Calu3 (cell line): Measurements from ENCODE around the gene LMO1. TPM values are rescaled to one million over a fixed set of nuclear protein-coding genes. Genes with fewer than 3 reads are reported as not detected.

Experiments used
- BruUV-seq: library from RNA; stranded (reverse); fragments of 400-500 nt; replicated peaks from 2 replicates; lab custom pipeline; 2021; lab: Mats Ljungman, UMichigan
- CTCF ChIA-PET: fragments of 300-600 bp; sonication (Branson Sonifier 250); formaldehyde crosslinking; loops from one replicate; lab custom pipeline; 2022; ENCODE audit warnings: antibody characterized with exemption; lab: Charles Lee
- DNase-seq: peaks from one replicate; pipeline ENCODE4 v3.0.0; 2022
- H3K27ac Mint-ChIP-seq: one replicate; pipeline ENCODE4 v1.8.0; 2022; ENCODE audit warnings: mixed read lengths; ENCODE audit not compliant: unreplicated experiment
- H3K27me3 Mint-ChIP-seq: one replicate; pipeline ENCODE4 v1.8.0; 2022; ENCODE audit warnings: mixed read lengths; ENCODE audit not compliant: unreplicated experiment
- H3K36me3 Mint-ChIP-seq: one replicate; pipeline ENCODE4 v1.8.0; 2022; ENCODE audit warnings: mild to moderate bottlenecking, moderate library complexity, mixed read lengths; ENCODE audit not compliant: insufficient read depth, unreplicated experiment
- H3K4me1 Mint-ChIP-seq: one replicate; pipeline ENCODE4 v1.8.0; 2022; ENCODE audit warnings: mild to moderate bottlenecking, low read depth, mixed read lengths; ENCODE audit not compliant: unreplicated experiment
- H3K4me3 Mint-ChIP-seq: one replicate; pipeline ENCODE4 v1.8.0; 2022; ENCODE audit warnings: mild to moderate bottlenecking, low read depth, moderate library complexity, mixed read lengths; ENCODE audit not compliant: unreplicated experiment
- H3K9me3 Mint-ChIP-seq: one replicate; pipeline ENCODE4 v1.8.0; 2022; ENCODE audit warnings: low read depth, mixed read lengths; ENCODE audit not compliant: unreplicated experiment
- CTCF ChIP-seq: fragments of 200-600 bp; IDR thresholded peaks from one replicate; pipeline ENCODE4 v1.8.0; 2022; ENCODE audit warnings: antibody characterized with exemption; ENCODE audit not compliant: unreplicated experiment
- intact Hi-C: fragments of 100-400 bp; cut with micrococcal nuclease; formaldehyde crosslinking; loops from one replicate; pipeline ENCODE4 v1.10.0; 2022; ENCODE audit not compliant: unreplicated experiment
- total RNA-seq: library from RNA; stranded (reverse); gene quantifications from 2 replicates; pipeline ENCODE4 v1.2.3, GENCODE V29; 2022

The LMO1 gene
- total RNA-seq, 1 experiment from 2014 or later: not detected

GRCh38 chr11:8287703-8288102 is 24.0 kb upstream of the LMO1 start:
- no TSS peak for BruUV-seq
- no peaks in the 10 kb centered on the region for H3K9me3 Mint-ChIP-seq
- no peak for TF ChIP-seq CTCF
- DNase-seq: no peak
- CTCF ChIA-PET: no interaction called here
- H3K27ac Mint-ChIP-seq: no peak overlapping the region
- no peak overlapping the region for H3K4me3 Mint-ChIP-seq
- H3K36me3 Mint-ChIP-seq: no peaks in the 10 kb centered on the region
- peaks cover 57% of the 10 kb centered on the region for H3K27me3 Mint-ChIP-seq
- H3K4me1 Mint-ChIP-seq: no peaks in the 10 kb centered on the region
- intact Hi-C loops: no loop called here

GRCh38 chr11:8287297-8287696 is 23.6 kb upstream of the LMO1 start:
- no peaks in the 10 kb centered on the region for H3K9me3 Mint-ChIP-seq
- no peaks in the 10 kb centered on the region for H3K36me3 Mint-ChIP-seq
- H3K4me3 Mint-ChIP-seq: no peak overlapping the region
- CTCF ChIA-PET: interaction anchor here (1.0 kb wide), 1 partner anchor 9 kb away, joined by 4 read pairs; no protein-coding TSS in a partner anchor
- no TSS peak for BruUV-seq
- intact Hi-C loops: no loop called here
- no peak overlapping the region for H3K27ac Mint-ChIP-seq
- no peak for DNase-seq
- no peaks in the 10 kb centered on the region for H3K4me1 Mint-ChIP-seq
- H3K27me3 Mint-ChIP-seq: peaks cover 57% of the 10 kb centered on the region
- TF ChIP-seq CTCF: no peak

- H3K36me3 Mint-ChIP-seq: no peaks in the 10 kb centered on the region
- no peak overlapping the region for H3K27ac Mint-ChIP-seq
- peaks cover 57% of the 10 kb centered on the region for H3K27me3 Mint-ChIP-seq
- CTCF ChIA-PET: interaction anchor here (1.0 kb wide), 1 partner anchor 9 kb away, joined by 4 read pairs; no protein-coding TSS in a partner anchor
- no peak for DNase-seq
- H3K4me3 Mint-ChIP-seq: no peak overlapping the region
- no TSS peak for BruUV-seq
- H3K9me3 Mint-ChIP-seq: no peaks in the 10 kb centered on the region
- no peaks in the 10 kb centered on the region for H3K4me1 Mint-ChIP-seq
- intact Hi-C loops: no loop called here
- TF ChIP-seq CTCF: no peak
These were observed 23.2 kb upstream of the LMO1 start for GRCh38 chr11:8286886-8287285.

DNA sequence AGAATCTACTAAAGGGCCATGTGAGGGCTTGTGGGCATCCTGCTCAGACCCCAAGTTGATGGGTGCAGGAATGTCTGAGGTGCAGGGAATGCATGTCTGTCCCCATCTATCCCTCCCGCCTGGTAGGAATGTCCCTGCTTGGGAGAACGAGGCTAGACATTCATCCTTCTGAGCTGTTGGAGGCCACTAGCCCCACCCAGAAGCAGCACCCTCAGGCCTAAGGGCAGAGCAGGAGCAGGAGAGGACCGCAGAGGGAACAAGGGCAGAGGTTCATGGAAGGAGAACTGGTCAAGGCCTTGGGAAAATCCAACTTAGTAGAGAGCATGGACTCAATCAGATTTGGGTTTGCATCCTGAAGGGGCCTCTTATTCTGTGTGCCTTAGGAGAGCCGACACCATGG is 22.1 kb upstream of the LMO1 start:
- no peaks in the 10 kb centered on the region for H3K36me3 Mint-ChIP-seq
- BruUV-seq: no TSS peak
- CTCF ChIA-PET: no interaction called here
- no peak for DNase-seq
- peaks cover 56% of the 10 kb centered on the region for H3K27me3 Mint-ChIP-seq
- H3K4me1 Mint-ChIP-seq: no peaks in the 10 kb centered on the region
- no peak overlapping the region for H3K4me3 Mint-ChIP-seq
- no peaks in the 10 kb centered on the region for H3K9me3 Mint-ChIP-seq
- intact Hi-C loops: no loop called here
- no peak overlapping the region for H3K27ac Mint-ChIP-seq
- TF ChIP-seq CTCF: no peak
